K562 (cell line): ENCODE measurements around the gene TBC1D7. TPM values are rescaled to one million over a fixed set of nuclear protein-coding genes. Genes with fewer than 3 reads are reported as not detected.

Source experiments
- BACH1 ChIP-seq: fragments of 200-800 bp; sonication (Bioruptor generic); IDR thresholded peaks from 2 replicates; pipeline ENCODE4 v1.6.1; 2016; ENCODE audit warnings: missing genetic modification characterization, missing compliant biosample characterization
- CEBPZ ChIP-seq: fragments of 150-350 bp; IDR thresholded peaks from 2 replicates; pipeline ENCODE4 v1.6.1; 2014; ENCODE audit warnings: low read depth, mild to moderate bottlenecking, low read length, borderline replicate concordance
- CREB3 ChIP-seq: fragments of 450-650 bp; conservative IDR thresholded peaks from 2 replicates; pipeline ENCODE4 v1.6.1; 2016; ENCODE audit warnings: missing genetic modification characterization, low read depth, mild to moderate bottlenecking, missing compliant biosample characterization, moderate library complexity
- CREBBP ChIP-seq: IDR thresholded peaks from one replicate; pipeline ENCODE4 v1.6.1; 2012; ENCODE audit warnings: low read depth, mild to moderate bottlenecking, control low read depth, inconsistent platforms, low read length
- CUX1 ChIP-seq: fragments of 200-800 bp; sonication (Bioruptor generic); IDR thresholded peaks from 2 replicates; pipeline ENCODE4 v1.6.1; 2016; ENCODE audit warnings: missing genetic modification characterization, missing compliant biosample characterization
- FOSL1 ChIP-seq: fragments of 200-800 bp; sonication (Bioruptor generic); conservative IDR thresholded peaks from 2 replicates; pipeline ENCODE4 v1.6.1; 2016; ENCODE audit warnings: missing genetic modification characterization, missing compliant biosample characterization
- GABPA ChIP-seq: fragments of 200-800 bp; sonication (Bioruptor generic); conservative IDR thresholded peaks from 2 replicates; pipeline ENCODE4 v1.6.1; 2016; ENCODE audit warnings: low read depth, missing genetic modification characterization, missing compliant biosample characterization
- MAFF ChIP-seq: IDR thresholded peaks from 2 replicates; pipeline ENCODE4 v1.6.1; 2012; ENCODE audit warnings: low read length, improper control_type of control experiment
- NFE2L1 ChIP-seq: fragments of 450-650 bp; IDR thresholded peaks from 2 replicates; pipeline ENCODE4 v1.6.1; 2016; ENCODE audit warnings: missing genetic modification characterization, low read depth, mild to moderate bottlenecking, missing compliant biosample characterization, moderate library complexity, borderline replicate concordance
- NFRKB ChIP-seq: fragments of 450-650 bp; IDR thresholded peaks from 2 replicates; pipeline ENCODE4 v1.6.1; 2016; ENCODE audit warnings: low read depth
- NR2C2 ChIP-seq, 2 experiments: fragments of 200-800 bp in 1 of 2; sonication (Bioruptor generic) in 1 of 2; sonication (generic) in 1 of 2; formaldehyde crosslinking in 1 of 2; IDR thresholded peaks; 2 replicates each; pipeline versions ENCODE4 v1.6.1 to v1.8.0; 2016 to 2022; ENCODE audit warnings: mild to moderate bottlenecking in 1 of 2, missing compliant biosample characterization in 1 of 2, missing genetic modification characterization in 1 of 2, missing genetic modification reagents in 1 of 2
- PRMT5 ChIP-seq: sonication (generic); formaldehyde crosslinking; IDR thresholded peaks from 2 replicates; pipeline ENCODE4 v1.5.0; 2020; ENCODE audit warnings: missing genetic modification reagents
- PTTG1 ChIP-seq: fragments of 450-650 bp; IDR thresholded peaks from 2 replicates; pipeline ENCODE4 v1.6.1; 2016; ENCODE audit warnings: low read depth, mild to moderate bottlenecking, missing genetic modification characterization, missing compliant biosample characterization
- SMAD4 ChIP-seq: fragments of 250-450 bp; sonication (Bioruptor Pico); conservative IDR thresholded peaks from 2 replicates; pipeline ENCODE4 v1.8.0; 2021; ENCODE audit warnings: inconsistent platforms, mild to moderate bottlenecking, moderate library complexity
- SMARCC2 ChIP-seq: fragments of 450-650 bp; IDR thresholded peaks from 2 replicates; pipeline ENCODE4 v1.6.1; 2017; ENCODE audit warnings: antibody characterized with exemption, moderate library complexity, mild to moderate bottlenecking, low read depth
- THRAP3 ChIP-seq: fragments of 450-650 bp; IDR thresholded peaks from 2 replicates; pipeline ENCODE4 v1.6.1; 2016; ENCODE audit warnings: mild to moderate bottlenecking, inconsistent platforms, borderline replicate concordance
- ZC3H4 ChIP-seq: sonication (generic); formaldehyde crosslinking; IDR thresholded peaks from 2 replicates; pipeline ENCODE4 v1.9.0; 2021; ENCODE audit warnings: missing genetic modification reagents, borderline replicate concordance
- ZNF584 ChIP-seq: fragments of 200-800 bp; sonication (Bioruptor generic); IDR thresholded peaks from 2 replicates; pipeline ENCODE4 v1.6.1; 2016; ENCODE audit warnings: low read depth, mild to moderate bottlenecking, missing genetic modification characterization, missing compliant biosample characterization
- polyA plus RNA-seq, 8 experiments: library from polyadenylated mRNA; depleted of rRNA in 4 of 8; stranded (reverse) in 5 of 8; unstranded in 3 of 8; fragments of >200 nt; fragmentation: Nextera tagmentation in 2 of 8; fragmentation: Illumina TruSeq in 1 of 8; extraction: Ambion mirVana in 2 of 8; extraction: Trizol in 1 of 8; gene quantifications; 2 replicates each; pipeline versions ENCODE4 v1.2.1 to v1.2.3, GENCODE V29; 2011 to 2014; ENCODE audit warnings: inconsistent platforms in 1 of 8, missing spikeins in 1 of 8
- total RNA-seq, 7 experiments: library from RNA; depleted of rRNA in 6 of 7; stranded (reverse); fragments of >200 nt in 6 of 7; fragmentation: Illumina TruSeq in 2 of 7; extraction: Trizol in 2 of 7; gene quantifications; 2 replicates each; pipeline versions ENCODE4 v1.2.1 to v1.2.3, GENCODE V29; 2011 to 2021; ENCODE audit warnings: low replicate concordance in 1 of 7

TBC1D7 gene
- total and polyA plus RNA-seq, 9 of the 15 experiments (the other 6 are each of a cell fraction or from before 2014, with no cell fraction given) = 49.4 to 107 (median 61.1) TPM

GRCh38 chr6:13307508-13307995 lies 20.8 kb downstream of the TBC1D7 start (continued):
- TF ChIP-seq CUX1 (CRISPR knock-in tag) (0 out of 2 replicates have a peak, but pooled peaks have one; percentile 52), NFRKB (peak; percentile 7; the same call in 1 of the 2 replicates), SMARCC2 (peak; percentile 61; the same call in 1 of the 2 replicates), MAFF (peak; percentile 90), PRMT5 (CRISPR knock-in tag) (no peak), PTTG1 (tag) (0 out of 2 replicates have a peak, but pooled peaks have one; percentile 5), NFE2L1 (tag) (peak; percentile 70), CREBBP (no peak), BACH1 (tag) (peak; percentile 97), SMAD4 (CRISPR knock-in tag) (peak; percentile 60), ZC3H4 (CRISPR knock-in tag) (no peak), GABPA (peak; percentile 49; the same call in 1 of the 2 replicates), NR2C2 (CRISPR knock-in tag; IDR thresholded peaks at IDR 0.05) (no peak), NR2C2 (tag; IDR thresholded peaks at IDR 0.05) (peak; percentile 67), THRAP3 (no peak), CREB3 (tag) (peak; percentile 76), CEBPZ (no peak), FOSL1 (peak; percentile 80), ZNF584 (CRISPR knock-in tag) (peak; percentile 52; the same call in 1 of the 2 replicates)
